Measurements from ENCODE around the gene PRPF40A.

PRPF40A gene

GRCh38 chr2:152716805-152717227 lies 445 bp downstream of the PRPF40A start:
- no peak for DNase-seq (ENCODE audit: low spot score)

- DNase-seq (ENCODE audit: low spot score): peak; percentile 30
Observed at GRCh38 chr2:152715854-152716428, 1.3 kb downstream of the PRPF40A start.

DNA sequence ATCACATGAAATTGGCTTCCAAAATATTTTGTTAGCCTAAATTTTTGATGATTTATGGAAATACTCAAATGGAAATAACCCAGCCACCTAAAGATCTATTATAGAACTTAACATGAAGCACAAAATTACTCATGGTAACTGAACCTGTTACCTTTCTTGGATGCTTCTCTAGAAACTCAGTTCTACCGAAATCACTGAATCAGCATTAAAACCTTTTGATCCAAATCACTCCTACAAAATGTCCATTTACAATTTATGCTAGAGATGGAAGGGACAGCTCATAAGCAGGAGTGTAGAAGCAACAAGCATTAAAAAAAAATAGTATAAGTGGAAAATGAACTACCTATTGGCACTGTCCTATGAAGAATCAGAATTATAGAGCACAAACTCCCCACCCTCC lies 2.1 kb downstream of the PRPF40A start:
- DNase-seq (ENCODE audit: low spot score): no peak

GRCh38 chr2:152710713-152711112 lies 6.5 kb downstream of the PRPF40A start:
- DNase-seq (ENCODE audit: low spot score): no peak

DNA sequence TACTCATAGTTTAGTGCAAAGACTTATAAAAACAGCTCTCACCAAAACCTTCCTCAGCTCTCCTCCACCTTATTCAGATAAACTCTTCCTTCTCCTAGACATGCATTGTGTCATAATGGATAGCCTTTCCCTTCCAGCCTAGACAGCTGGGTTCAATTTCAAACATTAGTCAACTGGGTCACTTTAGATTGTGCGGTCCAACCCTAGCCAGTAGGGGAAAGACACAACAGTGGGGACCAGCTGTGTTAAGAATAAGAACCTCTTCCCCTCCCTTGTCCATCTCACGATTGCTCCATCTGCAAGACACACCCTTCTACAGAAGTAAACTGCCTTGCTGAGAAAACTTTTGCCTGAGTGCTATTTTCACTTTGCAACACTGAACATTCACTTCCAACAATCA lies 8.5 kb downstream of the PRPF40A start:
- no peak for DNase-seq (ENCODE audit: low spot score)

DNA sequence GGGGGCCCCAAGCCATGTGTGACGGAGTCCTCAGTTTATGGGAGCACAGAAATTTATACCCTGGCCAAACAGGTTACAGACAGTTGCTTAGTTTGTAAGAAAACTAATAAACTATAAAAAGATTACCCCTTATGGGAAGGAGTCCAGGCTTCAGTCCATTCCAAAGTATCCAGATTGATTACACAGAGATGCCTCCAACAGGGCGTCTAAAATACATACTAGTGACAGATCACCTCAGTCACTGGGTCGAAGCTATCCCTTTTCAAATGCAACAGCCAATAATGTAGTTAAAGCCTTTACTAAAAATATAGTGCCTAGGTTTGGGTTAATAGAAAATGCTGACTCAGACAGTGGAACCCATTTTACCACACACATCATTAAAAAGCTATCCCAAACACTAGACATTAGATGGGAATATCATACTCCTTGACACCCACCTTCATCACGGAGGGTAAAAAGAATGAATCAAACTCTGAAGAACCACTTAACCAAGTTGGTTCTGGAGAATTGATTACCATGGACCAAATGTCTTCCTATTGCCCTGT lies 10.7 kb downstream of the PRPF40A start:
- DNase-seq (ENCODE audit: low spot score): no peak

DNA sequence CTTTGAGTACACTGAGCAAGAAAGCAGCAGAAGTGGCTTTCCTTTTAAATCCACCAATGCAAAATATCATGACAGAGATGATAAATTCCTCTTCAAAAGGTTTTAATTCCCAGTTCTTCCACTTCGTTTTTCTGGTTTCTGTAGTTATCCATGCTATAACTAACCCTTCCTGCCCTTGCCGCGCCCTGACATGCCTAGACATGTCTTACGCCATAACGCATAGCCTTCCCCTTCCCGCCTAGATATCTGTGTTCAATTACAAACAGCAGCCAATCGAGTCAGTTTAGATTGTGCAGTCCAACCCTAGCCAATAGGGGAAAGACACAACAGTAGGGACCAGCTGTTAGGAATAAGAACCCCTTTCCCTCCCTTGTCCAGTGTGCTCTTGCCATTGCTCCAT lies 16.1 kb downstream of the PRPF40A start:
- no peak for DNase-seq (ENCODE audit: low spot score)

DNA sequence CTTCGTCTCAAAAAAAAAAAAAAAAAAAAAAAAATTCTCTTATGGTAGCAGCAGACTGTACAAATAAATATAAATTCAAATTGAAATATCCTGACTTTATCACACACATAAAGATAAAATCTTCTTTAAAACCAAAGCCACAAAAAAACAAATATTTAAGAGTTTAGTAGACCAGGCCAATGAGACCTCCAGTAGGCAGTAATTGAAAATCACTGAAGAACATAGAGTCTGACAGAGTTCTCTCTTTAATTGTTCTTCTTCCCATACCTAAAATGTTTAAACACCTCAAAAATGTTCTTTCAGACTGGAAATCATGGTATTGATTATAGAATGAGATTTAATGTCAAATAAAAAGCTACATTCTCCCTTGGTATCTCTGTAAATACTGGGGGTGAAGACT lies 20.8 kb downstream of the PRPF40A start:
- DNase-seq (ENCODE audit: low spot score): no peak

DNA sequence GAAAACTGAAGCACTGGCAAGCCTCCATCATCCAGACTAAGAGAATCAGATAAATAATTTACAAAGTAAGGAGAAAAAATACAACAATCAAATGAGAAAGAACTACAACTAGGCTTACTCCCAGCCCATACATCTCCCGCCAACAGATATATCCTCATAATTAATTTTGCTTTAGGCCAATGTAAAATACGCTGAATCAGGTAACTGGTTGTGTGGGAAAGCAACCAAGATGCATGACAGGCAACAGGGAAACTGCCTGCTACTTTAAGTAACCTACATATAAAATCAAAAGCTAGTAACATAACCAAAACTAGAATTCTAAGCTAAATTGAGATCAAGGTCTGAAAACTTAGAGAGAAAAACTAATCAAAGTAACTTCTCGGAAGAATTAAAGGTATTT lies 21.5 kb downstream of the PRPF40A start:
- no peak for DNase-seq (ENCODE audit: low spot score)

- DNase-seq (ENCODE audit: low spot score): peak; percentile 39
Observed at GRCh38 chr2:152694161-152694661, 23.1 kb downstream of the PRPF40A start.

DNA sequence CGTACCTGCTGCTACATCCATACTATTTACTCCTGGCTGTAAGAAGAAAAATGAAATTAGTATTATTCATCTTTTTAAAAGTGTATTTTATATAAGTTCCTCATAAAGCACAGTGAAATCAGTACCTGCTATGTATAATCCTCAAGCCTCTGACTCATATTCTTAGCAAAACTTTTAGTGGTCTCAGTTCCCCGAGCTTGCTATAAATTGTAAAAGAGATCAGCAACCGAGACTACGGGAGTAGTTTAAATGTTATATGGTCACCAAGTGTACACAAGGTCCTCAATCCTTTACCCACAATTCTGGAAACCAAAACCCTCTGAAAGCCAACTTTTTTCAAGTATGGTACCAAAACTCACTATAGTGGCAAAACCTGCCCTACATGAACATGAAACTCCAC lies 24.2 kb downstream of the PRPF40A start:
- no peak for DNase-seq (ENCODE audit: low spot score)

GRCh38 chr2:152686321-152686720 lies 30.9 kb downstream of the PRPF40A start:
- no peak for DNase-seq (ENCODE audit: low spot score)

- no peak for DNase-seq (ENCODE audit: low spot score)
Observed at GRCh38 chr2:152683400-152683799, 33.9 kb downstream of the PRPF40A start.

GRCh38 chr2:152682663-152683062 lies 34.6 kb downstream of the PRPF40A start:
- no peak for DNase-seq (ENCODE audit: low spot score)

- DNase-seq (ENCODE audit: low spot score): no peak
Observed at GRCh38 chr2:152678808-152679207, 38.5 kb downstream of the PRPF40A start.

DNA sequence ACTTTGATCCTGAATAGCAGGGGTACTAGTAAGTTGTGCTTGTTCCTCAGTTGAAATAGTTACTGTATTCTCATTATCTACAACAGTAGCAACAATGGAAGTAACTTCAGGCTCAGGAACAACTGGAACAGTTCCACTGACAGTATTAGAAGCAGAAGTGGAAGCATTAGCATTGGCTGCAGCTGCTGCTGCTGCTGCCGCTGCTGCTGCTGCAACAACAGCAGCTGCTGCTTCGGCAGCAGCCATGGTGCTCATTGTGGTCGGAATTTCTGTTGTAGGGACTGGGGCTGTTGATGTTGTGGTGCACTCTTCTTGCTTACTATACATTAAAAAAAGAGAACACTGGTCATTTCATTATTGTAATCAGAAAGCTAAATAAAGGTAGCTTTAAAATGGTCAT lies 40.8 kb downstream of the PRPF40A start:
- no peak for DNase-seq (ENCODE audit: low spot score)

GRCh38 chr2:152674334-152674733 lies 42.9 kb downstream of the PRPF40A start:
- DNase-seq (ENCODE audit: low spot score): no peak

GRCh38 chr2:152664725-152665124 lies 52.5 kb downstream of the PRPF40A start:
- no peak for DNase-seq (ENCODE audit: low spot score)

DNA sequence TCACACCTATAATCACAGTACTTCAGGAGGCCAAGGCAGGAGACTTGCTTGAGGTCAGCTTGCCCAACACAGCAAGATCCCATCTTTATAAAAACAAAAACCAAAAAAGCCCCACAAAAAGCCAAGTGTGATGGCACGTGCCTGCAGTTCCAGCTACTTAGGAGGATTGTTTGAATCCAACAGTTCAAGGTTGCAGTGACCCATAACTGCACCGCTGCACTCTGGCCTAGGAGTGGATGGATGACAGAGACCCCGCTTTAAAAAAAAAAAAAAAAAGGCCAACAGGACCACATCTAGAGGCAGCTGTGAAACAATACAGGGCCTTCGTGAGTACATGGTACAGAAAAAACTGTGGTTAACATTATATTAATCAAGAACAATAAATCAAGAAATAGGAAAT lies 56.2 kb downstream of the PRPF40A start:
- no peak for DNase-seq (ENCODE audit: low spot score)

GRCh38 chr2:152658221-152658620 lies 59.0 kb downstream of the PRPF40A start:
- DNase-seq (ENCODE audit: low spot score): no peak

DNA sequence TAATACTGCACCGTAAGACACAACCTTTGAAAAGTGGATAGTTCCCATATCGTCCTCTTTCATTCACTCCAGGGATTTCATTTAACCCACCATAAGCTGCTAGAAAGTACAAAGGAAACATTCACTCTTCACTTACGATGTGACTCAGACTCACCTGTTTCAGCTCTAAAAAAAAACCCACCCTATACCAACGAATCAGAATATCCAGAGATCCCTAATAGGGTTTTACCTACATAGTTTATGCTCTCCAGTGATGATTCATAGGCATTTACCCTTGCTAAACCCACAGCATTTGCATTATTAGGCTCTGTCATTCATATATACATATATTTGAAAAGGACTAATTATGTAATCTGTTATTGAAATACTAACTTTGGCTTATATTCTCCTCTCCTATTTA lies 60.2 kb downstream of the PRPF40A start:
- DNase-seq (ENCODE audit: low spot score): no peak

DNA sequence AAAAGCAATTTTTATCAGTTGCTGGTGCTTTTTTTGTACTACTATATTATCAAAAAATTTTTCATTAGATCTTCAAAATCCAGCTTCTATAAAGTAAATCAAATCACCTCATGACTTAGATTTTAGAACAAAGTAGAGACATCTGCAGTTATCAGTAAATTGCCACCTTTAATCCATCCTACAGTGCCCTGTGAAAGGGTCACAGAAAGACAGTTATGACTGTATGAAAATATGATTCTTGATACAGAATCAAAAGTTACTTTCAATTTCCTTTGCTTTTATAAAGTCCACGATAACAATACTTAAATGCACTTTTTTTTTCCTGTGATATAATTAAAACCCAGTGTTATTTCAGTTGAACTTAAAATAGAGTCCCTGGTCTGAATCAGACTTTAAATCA lies 61.4 kb downstream of the PRPF40A start:
- DNase-seq (ENCODE audit: low spot score): no peak

GRCh38 chr2:152651834-152652233 lies 65.4 kb downstream of the PRPF40A start:
- DNase-seq (ENCODE audit: low spot score): no peak

DNA sequence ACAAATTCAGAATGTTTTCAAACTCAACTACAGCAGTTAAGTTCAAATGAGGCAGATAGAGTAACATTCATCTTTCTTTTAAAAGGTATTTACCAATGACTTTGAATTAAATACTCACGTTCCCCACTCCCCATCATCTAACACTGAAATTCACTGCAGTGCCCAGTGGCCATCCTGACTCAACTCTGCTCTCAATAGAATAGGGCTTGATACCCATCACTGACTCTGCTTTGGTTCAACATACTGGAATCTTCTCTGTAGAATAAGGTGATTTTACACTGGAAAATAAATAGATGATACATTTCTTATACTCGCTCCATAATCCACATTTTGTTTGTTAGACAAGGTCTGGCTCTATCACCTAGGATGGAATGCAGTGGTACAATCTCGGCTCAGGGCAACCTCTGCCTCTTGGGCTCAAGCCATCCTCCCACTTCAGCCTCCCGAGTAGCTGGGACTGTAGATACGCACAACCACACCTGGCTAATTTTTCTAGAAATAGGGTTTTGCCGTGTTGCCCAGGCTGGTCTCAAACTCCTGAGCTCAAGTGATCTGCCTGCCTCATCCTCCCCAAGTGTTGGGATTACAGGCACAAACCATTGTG lies 66.4 kb downstream of the PRPF40A start:
- DNase-seq (ENCODE audit: low spot score): no peak

Data from LoVo (cell line).